ENCODE measurements around the gene SUV39H2.
"Not testable (repeated sequence)": the region's sequence is repeated elsewhere in the genome, so short reads cannot be mapped to it uniquely, and the experiment has no call there.

Gene SUV39H2

DNA sequence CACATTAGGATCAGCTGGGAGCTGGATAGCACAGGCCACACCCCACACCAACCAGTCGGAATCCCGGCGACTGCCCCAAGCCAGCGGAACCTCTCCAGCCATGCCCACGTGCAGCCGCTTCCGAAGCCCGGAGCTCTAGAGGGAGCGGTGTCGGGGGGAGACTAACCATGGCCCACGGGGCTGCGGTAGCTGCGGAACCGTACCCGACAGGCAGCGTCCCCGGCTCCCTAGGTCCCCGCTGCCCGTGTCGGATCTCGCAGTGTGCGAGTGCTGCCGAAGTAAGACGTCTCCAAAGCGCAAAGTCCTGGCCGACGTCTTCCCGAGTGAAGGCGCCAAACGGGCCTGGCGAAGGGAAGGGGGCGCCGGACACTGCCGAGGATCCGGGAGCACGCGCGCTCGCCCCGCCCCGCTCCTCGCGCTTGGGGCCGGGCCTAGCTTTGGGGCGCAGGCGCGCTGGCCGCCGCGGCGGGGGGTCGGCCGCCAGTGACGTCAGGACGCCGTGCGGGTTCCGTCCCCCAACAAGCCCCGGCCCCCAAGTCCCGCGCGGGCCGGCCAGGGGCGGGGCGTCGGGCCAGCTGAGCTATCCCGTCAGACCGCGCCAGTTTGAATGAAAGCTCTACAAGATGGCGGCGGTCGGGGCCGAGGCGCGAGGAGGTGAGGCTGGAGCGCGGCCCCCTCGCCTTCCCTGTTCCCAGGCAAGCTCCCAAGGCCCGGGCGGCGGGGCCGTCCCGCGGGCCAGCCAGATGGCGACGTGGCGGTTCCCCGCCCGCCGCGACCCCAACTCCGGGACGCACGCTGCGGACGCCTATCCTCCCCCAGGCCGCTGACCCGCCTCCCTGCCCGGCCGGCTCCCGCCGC, at the start of gene SUV39H2:
TSS of gene SUV39H2 (plus strand) at position 601 of the 858 bp plus-strand sequence. CDS start at position 624, 23 bp downstream.
- peak; percentile 92 for DNase-seq

- no peak for DNase-seq
These were observed 45.6 kb upstream of the SUV39H2 start for GRCh38 chr10:14833106-14833505.

DNA sequence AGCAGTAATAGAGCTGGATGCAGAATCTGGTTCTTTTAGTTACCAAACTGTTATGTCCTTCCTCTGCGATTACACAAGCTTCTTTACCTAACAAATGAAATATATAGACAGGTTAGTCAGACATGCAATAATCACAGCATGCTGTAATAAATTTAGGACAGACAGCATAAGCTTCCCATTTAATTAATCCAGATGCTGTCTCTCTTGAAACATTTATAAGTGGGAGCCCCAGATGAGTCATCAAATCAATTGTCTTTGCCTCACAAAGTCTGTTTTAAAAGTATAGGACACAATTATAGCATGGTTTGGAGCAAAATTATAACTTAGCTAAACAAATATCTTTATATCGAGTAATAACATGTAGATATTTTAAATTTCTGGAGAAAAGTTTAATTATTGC, 42.5 kb upstream of the SUV39H2 start:
- no peak for DNase-seq

DNA sequence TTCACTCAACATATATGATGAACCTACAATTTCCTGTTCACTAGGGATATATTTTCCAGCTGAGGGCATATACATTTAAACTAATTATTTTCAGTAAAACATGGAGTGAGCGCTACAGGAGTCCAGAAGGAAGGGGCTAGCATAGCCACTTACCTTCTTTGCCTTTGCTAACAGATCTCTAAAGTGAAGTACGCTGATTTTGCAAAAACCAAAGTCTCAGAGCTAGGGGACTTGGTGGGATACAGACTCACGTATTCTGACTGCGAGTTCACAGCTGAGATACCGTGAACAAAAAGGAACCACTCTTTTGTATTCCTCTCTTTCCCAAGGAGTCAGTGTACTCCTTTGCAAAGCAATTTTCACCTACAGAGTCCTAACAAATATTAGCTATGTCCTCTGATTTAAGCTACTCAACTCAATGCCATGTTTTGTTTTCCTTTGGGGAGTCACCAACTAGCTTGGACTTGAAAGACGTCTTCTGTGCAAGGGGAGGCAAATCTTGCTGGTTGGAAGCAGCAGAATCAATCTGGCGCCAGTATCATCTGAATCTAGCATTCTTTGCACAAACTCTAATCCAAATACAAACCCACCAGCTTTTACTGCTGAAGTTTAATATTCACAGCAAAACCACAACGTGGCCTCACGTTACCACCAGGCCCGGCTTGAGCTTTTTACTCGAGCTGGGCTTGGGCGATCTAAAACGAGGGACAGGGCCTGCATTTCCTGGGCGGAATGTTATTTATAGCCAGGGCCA, 41.5 kb upstream of the SUV39H2 start:
- DNase-seq: no peak

GRCh38 chr10:14837757-14838581, 40.7 kb upstream of the SUV39H2 start, which contains the start of the genes CDNF, HSPA14 and MSANTD7:
Gene CDNF (minus strand): TSS chr10:14838037. CDS start chr10:14837946, 91 bp downstream.
Gene HSPA14 (plus strand): TSS chr10:14838306. CDS start chr10:14838403, 97 bp downstream.
Gene MSANTD7 (plus strand): TSS chr10:14838306. CDS start chr10:14842285, 3,979 bp downstream.
- DNase-seq: peak; percentile 99

GRCh38 chr10:14838582-14839304, 39.9 kb upstream of the SUV39H2 start:
- DNase-seq: no peak

DNA sequence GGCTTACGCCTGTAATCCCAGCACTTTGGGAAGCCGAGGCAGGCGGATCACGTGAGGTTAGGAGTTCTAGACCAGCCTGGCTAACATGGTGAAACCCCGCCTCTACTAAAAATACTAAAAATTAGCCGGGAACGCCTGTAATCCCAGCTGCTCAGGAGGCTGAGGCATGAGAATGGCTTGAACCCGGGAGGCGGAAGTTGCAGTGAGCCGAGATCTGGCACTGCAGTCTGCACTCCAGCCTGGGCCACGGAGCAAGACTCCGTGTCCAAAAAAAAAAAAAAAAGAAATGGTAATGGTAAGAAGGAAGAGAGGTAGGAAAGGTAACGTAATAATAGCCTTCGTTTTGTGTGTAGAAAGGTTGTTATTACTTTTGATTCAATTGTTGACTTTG, 39.4 kb upstream of the SUV39H2 start:
- DNase-seq: no peak

- no peak for DNase-seq
These were observed 38.5 kb upstream of the SUV39H2 start for GRCh38 chr10:14840178-14840577.

DNA sequence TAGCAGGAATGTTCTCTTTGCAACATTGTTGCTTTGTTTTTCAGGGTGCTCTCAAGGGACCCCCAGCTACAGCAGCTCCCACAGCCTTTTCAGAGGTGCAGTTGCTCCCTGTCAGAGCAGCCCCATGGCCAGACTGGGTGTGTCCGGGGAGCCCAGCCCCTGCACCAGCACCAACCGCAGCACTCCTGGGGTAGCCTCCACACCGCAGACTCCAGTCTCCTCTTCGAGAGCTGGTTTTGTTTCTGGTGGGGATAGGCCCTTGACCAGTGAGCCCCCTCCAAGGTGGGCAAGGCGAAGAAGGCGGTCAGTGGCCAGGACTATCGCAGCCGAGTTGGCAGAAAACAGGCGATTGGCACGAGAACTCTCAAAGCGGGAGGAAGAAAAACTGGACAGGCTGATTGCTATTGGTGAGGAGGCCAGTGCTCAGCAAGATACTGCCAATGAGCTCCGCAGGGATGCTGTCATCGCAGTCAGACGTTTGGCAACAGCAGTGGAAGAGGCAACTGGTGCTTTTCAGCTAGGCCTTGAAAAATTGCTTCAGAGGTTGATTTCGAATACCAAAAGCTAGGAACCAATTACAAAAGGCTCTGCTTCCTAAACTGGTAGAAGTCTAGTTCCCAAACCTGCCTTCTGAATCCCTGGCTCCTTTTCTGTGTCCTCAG, 35.2 kb upstream of the SUV39H2 start:
- DNase-seq: no peak

GRCh38 chr10:14844948-14845347, 33.7 kb upstream of the SUV39H2 start:
- no peak for DNase-seq

- no peak for DNase-seq
These were observed 26.4 kb upstream of the SUV39H2 start for GRCh38 chr10:14852236-14852635.

- no peak for DNase-seq
These were observed 23.2 kb upstream of the SUV39H2 start for GRCh38 chr10:14855453-14855852.

GRCh38 chr10:14858338-14858960, 20.2 kb upstream of the SUV39H2 start:
- DNase-seq: no peak

GRCh38 chr10:14859043-14859442, 19.6 kb upstream of the SUV39H2 start:
- DNase-seq: no peak

DNA sequence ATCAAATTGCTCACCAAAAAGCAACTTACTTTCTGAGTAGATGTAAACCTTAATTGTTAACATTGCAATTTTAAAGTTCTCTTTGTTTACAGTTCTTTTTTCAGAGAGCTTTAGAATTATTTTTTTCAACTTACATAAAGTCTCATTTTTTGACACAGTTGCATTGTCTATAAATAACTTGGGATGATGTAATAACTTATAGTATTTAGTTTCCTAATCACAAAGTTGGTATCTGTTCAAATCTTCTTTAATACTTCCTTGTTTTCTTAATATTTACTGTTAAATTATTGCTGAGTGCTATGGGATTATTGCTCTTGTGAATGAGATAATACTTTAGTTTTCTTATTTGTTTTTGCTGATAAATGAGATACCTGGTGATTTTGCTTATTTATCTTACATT, 18.9 kb upstream of the SUV39H2 start:
- DNase-seq: no peak

- DNase-seq: no peak
These were observed 17.9 kb upstream of the SUV39H2 start for GRCh38 chr10:14860791-14861190.

DNA sequence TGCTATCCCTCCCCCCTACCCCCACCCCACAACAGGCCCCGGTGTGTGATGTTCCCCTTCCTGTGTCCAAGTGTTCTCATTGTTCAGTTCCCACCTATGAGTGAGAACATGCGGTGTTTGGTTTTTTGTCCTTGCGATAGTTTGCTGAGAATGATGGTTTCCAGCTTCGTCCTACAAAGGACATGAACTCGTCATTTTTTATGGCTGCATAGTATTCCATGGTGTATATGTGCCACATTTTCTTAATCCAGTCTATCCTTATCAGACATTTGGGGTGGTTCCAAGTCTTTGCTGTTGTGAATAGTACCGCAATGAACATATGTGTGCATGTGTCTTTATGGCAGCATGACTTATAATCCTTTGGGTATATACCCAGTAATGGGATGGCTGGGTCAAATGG, 14.2 kb upstream of the SUV39H2 start:
- DNase-seq: not testable (repeated sequence)

DNA sequence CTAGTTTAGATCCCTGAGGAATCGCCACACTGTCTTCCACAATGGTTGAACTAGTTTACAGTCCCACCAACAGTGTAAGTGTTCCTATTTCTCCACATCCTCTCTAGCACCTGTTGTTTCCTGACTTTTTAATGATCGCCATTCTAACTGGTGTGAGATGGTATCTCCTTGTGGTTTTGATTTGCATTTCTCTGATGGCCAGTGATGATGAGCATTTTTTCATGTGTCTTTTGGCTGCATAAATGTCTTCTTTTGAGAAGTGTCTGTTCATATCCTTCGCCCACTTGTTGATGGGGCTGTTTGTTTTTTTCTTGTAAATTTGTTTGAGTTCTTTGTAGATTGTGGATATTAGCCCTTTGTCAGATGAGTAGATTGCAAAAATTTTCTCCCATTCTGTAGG, 13.8 kb upstream of the SUV39H2 start:
- DNase-seq: not testable (repeated sequence)

- DNase-seq: no peak
These were observed 5.4 kb upstream of the SUV39H2 start for GRCh38 chr10:14873090-14873760.

GRCh38 chr10:14875941-14876340, 2.7 kb upstream of the SUV39H2 start:
- DNase-seq: no peak

GRCh38 chr10:14876764-14877163, 1.9 kb upstream of the SUV39H2 start:
- no peak for DNase-seq
